Eye (tissue), 1 donor: Measurements from ENCODE around the gene TTC9B.

Source experiments
- DNase-seq: peaks from one replicate; pipeline ENCODE4 v3.0.0-alpha.2; 2015

The TTC9B gene

DNA sequence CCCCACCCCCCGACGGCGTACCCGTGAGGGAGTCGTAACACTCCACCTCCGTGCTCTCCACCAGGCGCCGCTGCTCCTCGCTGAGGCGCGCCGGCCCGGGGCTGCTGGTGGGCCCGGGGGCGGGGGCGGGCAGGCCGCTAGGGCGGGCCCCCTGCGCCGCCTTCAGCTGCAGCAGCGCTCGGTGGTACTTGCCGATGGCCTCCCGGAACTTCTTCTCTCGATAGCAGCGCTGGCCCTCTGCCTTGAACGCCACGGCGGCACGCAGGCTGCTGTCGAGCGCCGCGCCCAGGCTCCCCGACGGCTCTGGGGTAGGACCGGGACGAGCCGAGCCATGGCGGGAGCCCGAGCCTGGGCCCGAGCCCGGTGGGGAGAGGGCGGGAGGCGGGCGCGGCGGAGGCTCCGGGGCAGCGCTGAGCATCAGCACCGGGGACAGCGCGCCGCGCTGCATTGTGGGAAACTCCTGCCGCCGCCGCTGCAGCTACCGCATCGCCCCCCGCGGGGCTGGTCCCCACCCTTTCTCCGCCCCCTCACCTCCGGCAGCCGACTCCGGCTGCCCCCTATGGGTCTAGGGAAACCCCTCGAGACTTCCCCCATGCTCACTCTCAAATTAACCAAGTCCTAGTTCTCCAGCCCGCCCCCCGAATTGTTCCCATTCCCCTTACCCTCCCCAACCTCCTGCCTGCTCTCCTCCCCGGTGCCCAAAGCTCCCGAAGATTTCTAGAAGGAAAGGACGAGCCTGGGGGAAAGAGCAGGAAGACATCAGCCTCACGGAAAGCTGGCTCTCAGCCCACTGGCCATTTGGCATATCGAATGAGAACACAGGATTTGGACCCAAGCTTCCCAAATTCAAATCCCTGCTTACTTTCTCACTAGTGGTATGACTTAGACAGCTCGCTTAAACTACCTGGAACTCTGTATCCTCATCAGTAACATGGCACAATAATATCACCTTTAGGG lies at the start of gene TTC9B:
TSS of gene TTC9B (minus strand) at position 451 of the 957 bp plus-strand sequence. CDS start at position 448, 3 bp downstream.
- DNase-seq, result peak; percentile 73

DNA sequence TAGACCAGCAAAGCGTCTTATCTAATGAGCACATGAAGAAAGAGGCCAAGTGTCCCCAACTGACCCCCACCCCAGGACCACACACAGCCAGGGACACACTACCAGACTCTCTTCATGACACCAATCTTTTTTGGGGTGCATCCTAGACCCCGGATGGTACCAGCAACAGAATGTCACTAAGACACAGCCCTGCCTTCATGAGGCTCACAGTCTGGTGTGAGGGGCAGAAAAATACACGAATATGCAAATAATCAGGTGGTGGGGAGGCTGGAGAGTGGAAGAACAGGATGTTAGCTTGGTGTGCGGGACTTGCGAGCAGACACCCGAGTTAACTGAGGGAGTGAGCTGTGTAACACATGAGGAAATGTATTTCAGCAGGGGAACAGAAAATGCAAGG lies 49.4 kb upstream of the TTC9B start:
- no peak for DNase-seq

DNA sequence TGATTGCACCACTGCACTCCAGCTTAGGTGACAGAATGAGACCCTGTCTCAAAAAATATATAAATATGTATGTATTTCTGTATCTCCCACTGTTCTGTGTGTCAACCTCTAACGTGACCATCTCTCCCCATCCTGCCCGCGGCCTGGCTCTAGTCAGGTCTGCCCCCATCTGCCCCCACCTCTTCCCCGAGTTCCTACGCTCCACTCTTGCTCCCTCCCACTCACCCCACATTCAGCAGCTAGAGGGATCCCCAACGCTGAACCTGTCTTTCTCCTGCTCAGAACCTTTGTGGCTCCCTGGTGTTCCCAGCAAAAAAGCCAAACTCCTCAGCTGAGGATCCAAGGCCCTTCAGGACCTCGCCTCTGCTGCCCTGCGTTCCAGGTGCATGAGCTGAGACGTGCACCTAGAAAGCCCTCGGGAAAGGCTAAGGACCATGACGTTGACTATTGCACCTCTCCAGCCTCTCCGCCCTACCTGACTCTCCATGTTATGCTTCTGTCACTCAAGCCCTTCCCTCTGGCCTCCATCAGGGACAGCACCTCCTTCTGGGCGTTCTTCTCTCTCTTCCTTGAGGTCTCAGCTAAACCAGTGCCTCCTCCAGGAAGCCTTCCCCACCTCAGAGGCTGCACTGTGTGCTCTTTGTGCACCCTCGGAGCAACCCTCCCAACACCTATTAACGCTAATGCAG lies 48.9 kb upstream of the TTC9B start:
- no peak for DNase-seq

DNA sequence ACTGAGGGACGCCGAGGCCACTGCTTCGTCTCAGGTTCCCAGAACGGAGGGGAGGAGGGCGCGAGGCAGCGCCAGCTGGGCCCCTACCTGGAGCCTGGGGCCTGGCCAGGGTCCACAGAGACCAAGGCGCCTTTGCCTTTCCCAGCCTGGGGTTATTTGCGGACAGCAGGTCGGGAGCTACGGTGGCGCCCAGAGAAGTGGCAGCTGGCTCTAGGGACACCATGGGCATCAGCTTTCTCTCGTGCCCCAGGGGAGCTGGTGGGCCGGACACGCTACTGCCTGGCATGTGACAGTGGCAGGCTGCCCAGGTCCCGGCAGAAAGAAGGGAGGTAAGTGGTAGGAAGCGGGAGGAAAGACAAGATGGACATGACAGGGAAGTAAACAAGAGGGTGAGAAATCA lies 47.9 kb upstream of the TTC9B start:
- DNase-seq, result no peak

DNA sequence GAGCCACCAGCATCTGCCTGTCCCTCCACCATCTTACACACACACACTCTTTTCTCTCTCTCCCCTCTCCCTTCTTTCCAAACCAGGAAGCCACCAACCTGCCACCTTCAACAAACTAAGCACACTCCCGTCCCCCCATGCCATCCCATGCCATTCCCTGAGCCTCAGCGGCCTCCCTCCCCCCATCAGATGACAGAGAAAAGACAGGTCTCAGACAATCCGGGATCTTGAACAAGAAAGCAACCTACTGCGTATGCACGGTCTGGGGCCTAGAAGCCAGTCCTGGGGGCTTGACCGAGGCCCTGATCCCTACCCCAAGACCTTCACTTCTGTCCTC lies 47.5 kb upstream of the TTC9B start:
- no peak for DNase-seq

DNA sequence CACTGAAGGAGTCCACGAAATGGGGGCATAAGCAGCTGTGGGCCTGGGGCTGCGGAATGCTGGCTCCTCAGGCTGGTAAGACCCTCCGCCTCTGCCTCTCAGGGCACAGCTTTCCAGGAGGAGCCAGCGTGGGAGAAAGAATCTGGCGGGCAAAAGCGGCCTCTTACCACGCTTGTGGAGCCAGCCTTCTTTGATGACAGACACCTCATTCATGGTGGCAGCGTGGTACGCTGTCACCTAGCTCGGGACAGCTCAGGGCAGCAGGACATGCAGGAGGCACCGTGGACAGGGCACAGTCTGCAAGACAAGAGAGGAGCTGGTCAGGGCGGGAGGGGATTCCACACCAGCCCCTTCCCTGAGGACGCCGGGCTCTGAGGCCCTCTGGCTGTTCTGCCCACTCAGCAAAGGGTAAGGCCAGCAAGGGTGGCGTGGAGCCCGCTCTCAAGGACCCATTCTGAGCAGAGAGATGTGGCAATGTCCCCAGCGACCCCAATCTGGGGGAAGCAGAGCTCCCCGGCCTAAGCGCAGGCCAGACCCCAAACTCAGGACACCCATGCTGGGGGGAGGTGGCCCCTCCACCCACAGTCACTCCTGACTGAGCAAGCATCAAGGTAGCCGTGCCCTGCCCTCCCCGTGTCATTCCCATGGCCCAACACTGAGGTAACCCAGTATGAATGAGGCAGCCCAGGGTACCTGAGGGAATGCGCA lies 47.0 kb upstream of the TTC9B start:
- DNase-seq, result no peak

DNA sequence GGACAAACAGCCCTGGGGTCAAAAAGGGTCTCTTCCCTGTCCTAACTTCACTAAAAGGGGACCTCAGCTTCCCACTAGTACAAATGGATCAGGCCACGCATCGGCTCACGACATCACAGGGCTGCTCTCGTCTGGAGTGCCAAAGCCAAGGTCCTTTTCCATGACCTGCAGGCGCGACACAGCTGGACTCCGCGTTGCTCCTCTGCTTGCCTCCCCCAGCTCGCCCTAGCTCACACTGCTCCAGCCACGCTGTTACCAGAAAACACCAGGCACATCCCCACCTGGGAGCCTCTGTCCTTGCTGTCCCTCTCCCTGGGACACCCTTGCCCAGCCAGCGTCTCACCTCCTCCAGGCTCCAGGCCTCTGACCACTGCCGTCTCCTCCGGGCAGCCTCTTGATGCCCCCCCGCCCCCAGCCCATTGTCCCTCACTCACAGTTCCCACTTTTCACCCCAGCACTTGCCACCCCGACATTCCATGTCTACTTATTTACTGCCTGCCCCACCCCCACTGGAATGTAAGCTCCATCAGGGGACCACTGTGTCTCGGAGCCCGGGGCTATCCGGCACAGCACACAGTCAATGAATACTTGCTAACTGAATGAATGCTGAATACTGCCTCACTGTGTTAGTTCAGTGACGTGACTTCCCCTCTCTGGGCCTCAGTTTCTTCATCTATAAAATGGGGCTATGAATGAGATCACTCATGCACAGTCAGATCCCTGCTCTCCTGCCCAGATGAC lies 46.3 kb upstream of the TTC9B start:
- DNase-seq, result no peak

DNA sequence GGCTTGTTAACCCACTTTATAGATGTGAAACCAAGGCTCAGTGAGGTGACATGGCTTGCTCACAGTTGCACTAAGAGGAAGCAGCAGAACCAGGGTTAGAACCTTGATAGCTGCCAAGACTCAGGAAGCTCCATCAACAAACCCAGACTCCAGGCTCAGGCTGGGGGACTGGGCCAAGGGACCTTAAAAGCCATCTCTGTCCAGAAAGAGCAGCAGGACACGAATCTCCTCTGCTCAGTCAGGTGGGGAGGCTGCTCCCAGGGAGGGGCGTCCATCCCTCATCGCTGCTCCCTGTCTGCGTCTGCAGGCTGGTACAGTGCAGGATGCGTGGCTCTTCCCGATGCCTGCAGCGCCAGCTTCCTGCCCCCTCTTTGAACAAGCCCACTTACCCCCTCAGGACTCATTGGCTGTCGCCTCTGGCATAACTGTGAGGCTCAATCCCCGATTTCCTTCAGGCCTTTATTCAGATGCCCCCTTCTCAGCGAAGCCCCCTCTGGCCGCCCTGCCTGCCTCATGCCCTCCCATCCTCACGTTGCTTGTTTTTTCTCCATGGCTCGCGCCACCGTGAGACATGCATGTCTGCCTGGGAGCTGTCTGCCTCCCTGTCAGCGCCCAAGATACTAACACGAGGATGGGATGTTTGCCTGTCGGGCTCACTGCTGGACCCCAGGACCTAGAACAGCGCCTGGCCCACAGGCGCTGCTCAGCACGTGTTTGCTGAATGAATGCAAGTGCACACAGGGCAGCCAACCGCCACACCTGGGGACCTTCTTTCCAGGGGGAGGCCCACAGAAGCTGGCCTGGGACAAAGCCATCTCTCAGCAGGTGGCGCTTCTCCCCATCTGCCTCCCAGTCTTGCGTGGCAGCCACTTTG lies 45.5 kb upstream of the TTC9B start:
- DNase-seq, result no peak

DNA sequence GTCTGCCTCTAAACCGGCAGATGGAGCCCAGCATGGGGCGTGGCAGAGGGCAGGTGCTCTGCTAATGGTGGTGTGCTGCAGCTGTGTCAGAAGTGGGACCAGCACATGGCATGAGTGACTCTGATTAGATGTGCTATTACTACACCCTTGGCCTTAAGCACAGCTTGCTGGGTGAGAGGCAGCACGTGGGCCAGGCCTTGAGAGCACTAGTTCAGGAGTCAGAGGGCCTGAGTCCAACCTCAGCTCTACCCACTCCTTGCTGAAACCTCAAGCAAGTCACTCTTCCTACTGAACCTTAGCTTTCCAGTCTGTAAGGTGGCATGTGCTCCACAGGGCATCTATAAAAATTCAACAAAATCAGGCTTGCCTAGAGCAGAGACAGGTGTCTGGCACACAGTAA lies 44.2 kb upstream of the TTC9B start:
- no peak for DNase-seq

DNA sequence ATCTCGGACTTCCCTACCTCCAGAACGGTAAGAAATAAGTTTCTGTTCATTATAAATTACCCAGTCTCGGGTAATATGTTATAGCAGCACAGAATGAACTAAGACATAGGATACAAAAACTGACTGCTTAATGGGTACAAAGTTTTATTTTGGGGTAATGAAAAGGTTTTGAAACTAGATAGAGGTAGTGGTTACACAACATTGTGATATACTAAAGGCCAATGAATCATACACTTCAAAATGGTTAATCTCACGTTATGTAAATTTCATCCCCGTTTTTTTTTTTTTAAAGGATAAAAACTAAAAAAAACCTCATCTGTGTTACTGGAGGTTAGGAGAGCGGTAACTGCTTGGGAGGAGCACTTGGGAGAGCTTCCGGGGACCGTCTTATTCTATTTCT lies 43.4 kb upstream of the TTC9B start:
- DNase-seq, result no peak

DNA sequence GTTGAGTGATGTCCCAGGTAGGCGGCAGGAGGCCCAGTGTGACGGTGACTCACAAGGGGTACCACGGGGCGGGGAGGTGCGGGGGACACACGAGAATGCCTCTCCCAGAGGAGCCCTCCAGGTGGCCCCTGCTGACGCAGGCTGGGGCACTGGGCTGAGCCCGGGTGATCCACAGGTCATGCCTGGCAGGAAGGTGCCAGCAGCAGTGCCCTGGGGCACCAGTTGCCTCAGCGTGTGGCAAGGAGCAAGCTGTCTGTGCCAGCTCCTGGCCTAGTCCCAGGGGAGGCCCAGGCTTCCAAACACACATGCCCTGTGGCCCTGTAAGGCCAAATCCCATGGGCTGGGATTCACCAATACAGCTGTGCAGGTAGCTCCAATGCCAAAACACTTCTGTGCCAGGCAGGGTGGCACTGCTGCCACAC lies 38.9 kb upstream of the TTC9B start:
- DNase-seq, result no peak

DNA sequence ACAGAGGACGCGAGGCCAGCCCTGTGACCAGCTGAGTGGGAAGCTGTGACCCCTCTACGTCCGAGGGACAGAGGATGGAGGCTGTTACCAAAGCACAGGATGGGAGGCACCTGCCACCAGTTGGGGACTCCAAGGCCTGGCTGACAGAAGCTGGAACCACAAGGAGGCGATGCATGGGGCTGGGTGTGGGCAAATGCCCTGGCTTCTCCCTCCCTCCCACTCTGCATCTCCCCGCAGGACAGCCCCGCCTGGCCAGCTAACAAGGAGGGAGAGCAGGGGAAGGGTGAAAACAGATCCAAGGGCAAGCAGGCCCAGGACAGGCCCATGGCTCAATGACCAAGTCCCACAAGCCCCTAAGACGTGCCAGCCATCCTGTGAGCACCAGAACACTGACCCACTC lies 38.3 kb upstream of the TTC9B start:
- no peak for DNase-seq

DNA sequence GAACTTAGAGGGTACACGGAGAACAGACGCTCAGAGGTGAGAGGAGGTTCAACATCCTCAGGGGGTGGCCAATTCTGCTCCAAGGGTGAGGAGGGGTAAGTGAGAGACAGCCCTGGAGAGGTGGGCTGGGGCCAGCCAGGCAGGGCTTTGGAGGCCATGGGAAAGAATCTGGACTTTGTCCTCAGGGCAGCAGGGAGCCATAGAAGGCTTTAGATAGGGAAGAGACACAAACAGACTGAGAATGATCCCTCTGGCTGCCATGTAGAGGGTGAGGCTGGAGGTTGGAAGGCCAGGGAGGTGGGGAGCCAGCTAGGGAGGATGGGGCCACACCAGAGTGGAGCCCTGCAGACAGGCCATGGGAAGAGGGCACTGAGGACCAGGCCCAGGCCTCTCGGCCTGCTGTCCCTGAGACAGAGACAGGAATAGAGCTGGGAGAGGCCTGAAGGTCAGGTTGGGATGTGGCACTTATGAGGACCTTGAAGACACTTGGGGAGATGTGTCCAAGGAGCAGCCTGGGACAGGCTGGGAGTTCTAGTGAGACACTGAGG lies 37.5 kb upstream of the TTC9B start:
- no peak for DNase-seq

DNA sequence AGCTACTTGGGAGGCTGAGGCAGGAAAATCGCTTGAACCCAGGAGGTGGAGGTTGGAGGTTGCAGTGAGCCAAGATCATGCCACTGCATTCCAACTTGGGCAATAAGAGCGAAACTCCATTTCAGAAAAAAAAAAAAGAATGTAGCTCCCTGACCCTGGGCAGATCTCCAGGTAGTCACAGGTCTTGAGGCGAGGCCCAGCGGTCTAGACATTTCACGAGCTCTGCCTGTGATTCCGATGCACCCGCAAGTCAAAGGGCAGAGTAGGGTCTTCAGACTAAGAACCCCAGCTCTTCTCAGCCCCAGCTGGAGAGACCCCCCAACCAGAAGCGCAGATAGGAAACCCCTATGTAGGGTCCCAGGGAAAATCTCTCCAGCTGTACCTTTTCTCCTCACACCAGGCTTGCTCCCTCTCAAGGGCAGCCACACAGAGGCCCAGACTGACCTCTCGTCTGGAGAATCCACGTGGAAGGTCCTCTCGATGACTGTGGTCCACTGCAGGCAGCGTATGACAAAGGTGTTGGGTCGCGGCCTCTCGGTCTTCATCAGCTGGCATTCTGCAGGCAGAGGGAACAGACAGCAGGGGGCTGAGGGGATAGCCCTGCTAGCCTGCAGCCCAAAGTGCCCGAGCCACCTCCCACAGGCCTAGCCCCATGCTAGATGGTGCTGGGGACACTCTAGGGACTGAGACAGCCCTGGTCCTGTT lies 36.7 kb upstream of the TTC9B start:
- no peak for DNase-seq

DNA sequence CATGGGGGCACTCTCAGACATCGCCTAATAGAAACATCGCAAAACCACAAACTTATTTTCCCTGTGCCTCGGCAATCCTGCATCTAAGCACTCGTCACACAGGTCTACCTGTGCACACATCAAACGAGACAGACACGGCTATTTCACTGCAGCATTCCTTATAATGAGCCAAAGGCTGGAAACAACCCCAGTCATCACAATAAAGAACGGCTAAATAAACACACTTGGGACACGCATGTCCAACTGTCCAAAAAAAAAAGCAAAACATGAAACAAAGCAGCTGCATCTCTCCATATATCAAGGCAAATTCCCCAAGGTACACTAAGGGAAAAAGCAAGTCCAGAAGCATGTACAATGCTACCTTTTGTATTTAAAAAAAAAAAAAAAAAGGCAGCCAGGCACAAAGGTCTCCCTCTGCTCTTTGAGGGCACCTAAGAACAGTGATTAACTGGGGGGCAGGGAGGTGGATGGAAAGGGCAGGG lies 35.5 kb upstream of the TTC9B start:
- no peak for DNase-seq

DNA sequence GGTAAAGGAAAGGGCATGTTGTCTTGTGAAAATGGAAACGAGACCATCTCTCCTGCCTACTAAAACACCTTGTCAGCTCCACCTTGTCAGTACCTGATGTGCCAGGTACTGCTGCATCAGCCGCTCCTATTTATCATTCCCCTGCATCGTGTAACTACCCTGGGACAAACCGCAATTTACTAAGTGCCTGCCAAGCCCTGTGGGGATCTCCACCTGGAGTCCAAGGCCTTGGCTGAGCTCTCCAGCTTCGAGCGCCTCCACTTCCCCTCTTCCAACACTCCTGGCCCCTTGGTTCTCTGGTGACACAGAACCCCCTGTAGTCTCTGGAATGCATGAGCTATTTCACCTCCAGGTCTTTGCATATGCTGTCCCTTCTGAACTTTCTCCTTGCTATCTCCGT lies 34.2 kb upstream of the TTC9B start:
- no peak for DNase-seq

DNA sequence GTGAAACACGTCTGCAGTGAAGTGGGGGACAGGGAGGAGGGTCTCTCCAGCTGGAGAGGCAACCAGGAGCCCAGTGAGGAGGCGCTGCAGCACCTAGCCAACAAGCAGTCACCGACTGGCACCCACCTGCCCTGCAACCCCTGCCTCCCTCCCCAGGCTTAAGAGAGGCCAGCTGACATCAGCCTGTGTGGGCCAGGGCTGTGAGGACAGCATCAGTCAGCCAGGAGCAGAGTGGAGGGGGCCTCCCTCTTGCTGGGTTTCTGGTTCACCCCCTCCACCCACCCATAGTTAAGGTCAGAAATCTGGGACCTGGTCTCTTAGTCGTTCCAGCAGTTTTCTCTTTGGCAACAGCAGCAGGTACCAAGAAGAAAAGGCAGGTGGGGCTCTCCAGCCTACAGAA lies 33.8 kb upstream of the TTC9B start:
- no peak for DNase-seq

DNA sequence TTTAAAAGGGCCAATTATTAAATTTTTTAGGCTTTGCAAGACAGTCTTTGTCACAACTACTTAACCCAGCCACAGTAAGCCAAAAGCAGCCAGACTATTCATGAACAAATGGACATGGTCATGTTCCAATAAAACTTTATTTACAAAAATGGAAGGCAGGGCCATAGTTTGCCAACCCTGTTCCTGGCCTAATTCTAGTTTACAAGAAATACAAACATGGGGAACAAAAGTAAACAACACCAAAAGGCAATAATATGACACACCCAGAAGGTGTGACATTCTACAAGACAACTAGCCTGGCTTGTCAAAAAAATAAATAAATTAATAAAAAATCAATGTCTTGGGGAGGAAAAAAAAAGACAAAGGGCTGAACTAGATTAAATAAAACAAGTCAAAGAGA lies 33.1 kb upstream of the TTC9B start:
- DNase-seq, result no peak

DNA sequence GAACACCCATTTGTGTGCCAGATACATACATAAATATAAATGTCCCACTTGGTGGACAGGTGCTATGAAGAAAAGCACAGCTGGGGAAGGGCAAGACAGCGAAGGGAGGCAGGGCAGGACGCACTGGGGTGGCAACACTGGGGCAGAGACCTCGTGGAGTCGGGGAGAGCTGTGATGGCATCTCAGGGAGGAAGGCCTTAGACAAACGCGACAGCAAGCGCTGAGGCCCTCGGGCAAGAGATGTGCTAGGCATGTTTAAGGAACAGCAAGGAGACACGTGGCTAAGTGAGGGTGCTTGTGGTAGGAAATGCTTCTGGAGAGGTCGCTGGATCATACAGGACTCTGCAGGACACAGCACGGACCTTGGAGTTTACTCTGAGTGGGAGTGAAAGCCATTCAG lies 31.6 kb upstream of the TTC9B start:
- DNase-seq, result no peak

DNA sequence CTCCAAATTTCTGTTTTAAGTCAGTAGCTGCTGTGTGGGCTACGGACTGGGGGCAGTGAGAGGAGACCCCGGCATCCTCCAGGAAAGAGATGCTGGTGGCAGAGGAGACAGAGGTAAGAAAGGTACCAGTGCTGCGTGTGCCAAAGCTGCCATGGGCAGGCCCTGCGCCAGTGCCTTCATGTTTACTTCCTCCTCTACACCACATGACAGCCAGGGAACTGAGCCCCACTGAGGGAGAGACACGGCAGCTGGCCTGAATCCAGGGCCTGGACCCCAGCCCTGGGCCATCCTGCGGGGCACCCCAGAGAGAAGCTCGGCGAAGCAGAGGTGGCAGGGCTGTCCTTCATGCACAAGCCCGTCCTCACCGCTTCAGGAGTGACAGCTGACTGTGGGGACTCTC lies 31.0 kb upstream of the TTC9B start:
- no peak for DNase-seq

DNA sequence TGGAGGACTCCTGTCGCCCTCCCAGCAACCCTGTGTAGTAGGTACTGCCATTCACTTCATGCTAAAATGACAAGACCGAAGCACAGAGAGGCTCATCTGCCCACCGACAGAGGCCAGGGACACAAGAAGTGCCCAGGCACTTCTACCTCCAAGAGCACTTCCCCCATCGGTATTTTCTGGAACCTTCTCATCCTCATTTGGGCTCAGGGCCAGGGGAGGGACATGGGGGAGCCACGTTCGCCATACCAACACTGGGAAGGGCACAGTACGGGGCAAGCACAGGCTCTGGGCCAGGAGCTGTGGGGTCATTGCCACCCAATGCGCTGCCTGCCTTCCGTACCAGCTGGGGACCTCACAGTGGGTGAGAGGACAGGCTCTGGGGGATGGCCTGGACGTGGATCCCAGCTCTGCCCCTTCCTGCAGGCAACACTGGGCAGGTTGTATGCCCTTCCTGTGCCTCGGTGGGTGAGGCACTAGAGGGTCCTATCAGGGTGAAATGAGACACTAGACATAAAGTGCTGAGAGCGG lies 29.6 kb upstream of the TTC9B start:
- no peak for DNase-seq
